CD14-positive monocyte (primary cell): ENCODE measurements around the gene IQSEC3. TPM values are rescaled to one million over a fixed set of nuclear protein-coding genes. Genes with fewer than 3 reads are reported as not detected.
A peak's percentile ranks its signal among the peaks of the same experiment; 100 is the strongest.

Experiments
- DNase-seq, 3 donors: peaks; one replicate each; pipeline ENCODE4 v3.0.0-alpha.2; 2011 to 2022
- H2AFZ ChIP-seq: 2 replicates; pipeline ENCODE4 v1.6.0; 2012; ENCODE audit warnings: mild to moderate bottlenecking, low read depth, low read length, inconsistent platforms; ENCODE audit not compliant: insufficient read depth, poor library complexity, severe bottlenecking
- H3K27ac ChIP-seq, 2 donors: 1 replicate in 1 of 2; 2 replicates in 1 of 2; pipeline ENCODE4 v1.5.1; 2012 to 2013; ENCODE audit warnings: low read length in 2 of 2, control low read depth in 1 of 2, inconsistent platforms in 1 of 2, low read depth in 1 of 2, mild to moderate bottlenecking in 1 of 2
- H3K27me3 ChIP-seq, 2 donors: one replicate each; pipeline versions ENCODE4 v1.6.0 to v1.6.1; 2011 to 2013; ENCODE audit warnings: low read length in 2 of 2; ENCODE audit not compliant: control insufficient read depth in 2 of 2, insufficient read depth in 2 of 2
- H3K36me3 ChIP-seq, 2 donors: replicated peaks in 1 of 2; 1 replicate in 1 of 2; 2 replicates in 1 of 2; pipeline versions ENCODE4 v1.5.1 to v1.6.1; 2012 to 2013; ENCODE audit warnings: low read length in 2 of 2, control low read depth in 1 of 2, inconsistent platforms in 1 of 2, mild to moderate bottlenecking in 1 of 2; ENCODE audit not compliant: insufficient read depth in 2 of 2, control insufficient read depth in 1 of 2
- H3K4me1 ChIP-seq, 2 donors: 1 replicate in 1 of 2; 2 replicates in 1 of 2; pipeline versions ENCODE4 v1.5.1 to v1.6.1; 2012 to 2013; ENCODE audit warnings: low read length in 2 of 2, control low read depth in 1 of 2, inconsistent platforms in 1 of 2, mild to moderate bottlenecking in 1 of 2, moderate library complexity in 1 of 2; ENCODE audit not compliant: insufficient read depth in 2 of 2, control insufficient read depth in 1 of 2
- H3K4me2 ChIP-seq: replicated peaks from 2 replicates; pipeline ENCODE3; 2012; ENCODE audit warnings: low read length, moderate library complexity, mild to moderate bottlenecking; ENCODE audit not compliant: poor library complexity, severe bottlenecking; ENCODE audit errors: extremely low read depth
- H3K4me3 ChIP-seq, 3 experiments: fragments of 200-600 bp in 1 of 3; sonication (generic) in 1 of 3; replicated peaks in 1 of 3; 1 replicate in 2 of 3; 2 replicates in 1 of 3; pipeline ENCODE4 v1.5.1; 2011 to 2013; ENCODE audit warnings: low read length in 3 of 3, mild to moderate bottlenecking in 3 of 3, control low read depth in 2 of 3, low read depth in 2 of 3, inconsistent platforms in 1 of 3, moderate library complexity in 1 of 3
- H3K79me2 ChIP-seq: 2 replicates; pipeline ENCODE4 v1.6.0; 2012; ENCODE audit warnings: mild to moderate bottlenecking, control low read depth, inconsistent platforms, low read length, moderate library complexity; ENCODE audit not compliant: insufficient read depth
- H3K9ac ChIP-seq: 2 replicates; pipeline ENCODE4 v1.6.0; 2017; ENCODE audit warnings: low read length, mild to moderate bottlenecking; ENCODE audit not compliant: insufficient read depth, poor library complexity, severe bottlenecking
- H3K9me3 ChIP-seq, 2 donors: replicated peaks in 1 of 2; 1 replicate in 1 of 2; 2 replicates in 1 of 2; pipeline versions ENCODE4 v1.5.1 to v1.6.1; 2012 to 2013; ENCODE audit warnings: low read length in 2 of 2, control low read depth in 1 of 2; ENCODE audit not compliant: control insufficient read depth in 1 of 2, insufficient read depth in 1 of 2
- H4K20me1 ChIP-seq: 2 replicates; pipeline ENCODE4 v1.6.0; 2012; ENCODE audit warnings: mild to moderate bottlenecking, low read length, control low read depth, moderate library complexity; ENCODE audit not compliant: insufficient read depth
- H3K27ac Mint-ChIP-seq, 7 donors: one replicate each; pipeline ENCODE4 v1.8.0; 2020; ENCODE audit warnings: mild to moderate bottlenecking in 7 of 7, mixed read lengths in 7 of 7, moderate library complexity in 6 of 7, inconsistent platforms in 2 of 7
- H3K27me3 Mint-ChIP-seq, 3 donors: one replicate each; pipeline ENCODE4 v1.8.0; 2021 to 2022; ENCODE audit warnings: low read depth in 3 of 3, mild to moderate bottlenecking in 3 of 3, mixed read lengths in 3 of 3, moderate library complexity in 3 of 3, inconsistent platforms in 1 of 3
- H3K36me3 Mint-ChIP-seq, 2 donors: one replicate each; pipeline ENCODE4 v1.8.0; 2020; ENCODE audit warnings: mixed read lengths in 2 of 2, inconsistent platforms in 1 of 2, mild to moderate bottlenecking in 1 of 2
- H3K4me1 Mint-ChIP-seq: one replicate; pipeline ENCODE4 v1.8.0; 2020; ENCODE audit warnings: mild to moderate bottlenecking, mixed read lengths
- H3K4me3 Mint-ChIP-seq, 2 donors: one replicate each; pipeline ENCODE4 v1.8.0; 2020; ENCODE audit warnings: mild to moderate bottlenecking in 2 of 2, mixed read lengths in 2 of 2, moderate library complexity in 1 of 2
- H3K9me3 Mint-ChIP-seq, 7 donors: one replicate each; pipeline ENCODE4 v1.8.0; 2020 to 2022; ENCODE audit warnings: mixed read lengths in 7 of 7, mild to moderate bottlenecking in 6 of 7, moderate library complexity in 6 of 7, inconsistent platforms in 2 of 7
- WGBS: methylation state at CpG from one replicate; pipeline ENCODE4 v1.1.5; 2013; ENCODE audit warnings: missing lambda C conversion rate; ENCODE audit not compliant: insufficient coverage; 5-methylcytosine and 5-hydroxymethylcytosine counted together
- intact Hi-C, 2 donors: fragments of 100-400 bp; cut with micrococcal nuclease; formaldehyde crosslinking; loops; one replicate each; pipeline versions ENCODE4 v1.15.0 to v1.15.1; 2023
- polyA plus RNA-seq, 3 donors: library from polyadenylated mRNA; depleted of rRNA in 1 of 3; unstranded in 2 of 3; stranded (reverse) in 1 of 3; fragments of 300-500 nt in 2 of 3; fragments of >200 nt in 1 of 3; fragmentation: Illumina TruSeq in 2 of 3; gene quantifications; 1 replicate in 2 of 3; 2 replicates in 1 of 3; pipeline ENCODE4 v1.2.3, GENCODE V29; 2012 to 2021
- TF ChIP-seq, protein P1 (sequence below): fragments of 200-600 bp; IDR thresholded peaks from one replicate; pipeline ENCODE4 v1.8.0; 2022; ENCODE audit warnings: antibody characterized with exemption, mild to moderate bottlenecking

Gene IQSEC3
- polyA plus RNA-seq, 3 donors, result not detected

DNA sequence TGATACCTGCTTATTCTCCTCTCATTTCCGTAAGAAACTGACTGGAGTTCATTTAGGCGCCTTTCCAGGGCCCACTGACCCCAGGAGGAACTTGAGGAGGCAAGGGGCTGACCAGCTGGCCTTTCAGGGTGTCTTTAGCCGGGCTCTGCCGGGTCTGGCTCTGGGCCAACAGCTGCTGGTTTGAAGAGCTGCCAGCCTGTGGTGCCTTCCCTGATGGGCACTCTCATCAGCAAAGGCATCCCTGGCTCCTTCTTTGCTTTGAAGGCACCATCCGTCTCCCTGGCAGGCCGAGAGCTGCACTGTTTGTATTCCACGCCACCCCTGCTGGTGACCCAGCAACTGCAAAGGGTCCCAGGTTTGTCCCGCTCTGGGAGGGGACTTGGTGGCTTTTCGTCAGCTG, 42.0 kb downstream of the IQSEC3 start:
- no peaks in the 10 kb centered on the region for H3K36me3 ChIP-seq
- no peak overlapping the region for H3K27ac ChIP-seq
- intact Hi-C loops, result loop anchor here in 1 of 2 donors (5.0 kb wide), 1 partner anchor 44 kb away; no protein-coding TSS in a partner anchor
- H2AFZ ChIP-seq, result no peak overlapping the region
- Mint-ChIP-seq H3K27ac (no peak overlapping the region), H3K4me3 (peak overlapping the region in 1 of 2 donors; percentile 24), H3K27me3 (peaks cover 6 to 8% (median 7%) of the 10 kb centered on the region in 3 donors), H3K9me3 (peaks cover 0 to 1% (median 0%) of the 10 kb centered on the region in 7 donors), H3K36me3 (no peaks in the 10 kb centered on the region), H3K4me1 (peaks cover 45% of the 10 kb centered on the region)
- no peaks in the 10 kb centered on the region for H4K20me1 ChIP-seq
- TF ChIP-seq, protein P1, sequence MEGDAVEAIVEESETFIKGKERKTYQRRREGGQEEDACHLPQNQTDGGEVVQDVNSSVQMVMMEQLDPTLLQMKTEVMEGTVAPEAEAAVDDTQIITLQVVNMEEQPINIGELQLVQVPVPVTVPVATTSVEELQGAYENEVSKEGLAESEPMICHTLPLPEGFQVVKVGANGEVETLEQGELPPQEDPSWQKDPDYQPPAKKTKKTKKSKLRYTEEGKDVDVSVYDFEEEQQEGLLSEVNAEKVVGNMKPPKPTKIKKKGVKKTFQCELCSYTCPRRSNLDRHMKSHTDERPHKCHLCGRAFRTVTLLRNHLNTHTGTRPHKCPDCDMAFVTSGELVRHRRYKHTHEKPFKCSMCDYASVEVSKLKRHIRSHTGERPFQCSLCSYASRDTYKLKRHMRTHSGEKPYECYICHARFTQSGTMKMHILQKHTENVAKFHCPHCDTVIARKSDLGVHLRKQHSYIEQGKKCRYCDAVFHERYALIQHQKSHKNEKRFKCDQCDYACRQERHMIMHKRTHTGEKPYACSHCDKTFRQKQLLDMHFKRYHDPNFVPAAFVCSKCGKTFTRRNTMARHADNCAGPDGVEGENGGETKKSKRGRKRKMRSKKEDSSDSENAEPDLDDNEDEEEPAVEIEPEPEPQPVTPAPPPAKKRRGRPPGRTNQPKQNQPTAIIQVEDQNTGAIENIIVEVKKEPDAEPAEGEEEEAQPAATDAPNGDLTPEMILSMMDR, result no peak
- no peak overlapping the region for H3K4me3 ChIP-seq
- peaks cover 20 to 39% of the 10 kb centered on the region in 2 donors for H3K4me1 ChIP-seq
- no peaks in the 10 kb centered on the region for H3K27me3 ChIP-seq
- WGBS, result 57% methylated on average over 9 of the region's 9 CpGs
- H3K9me3 ChIP-seq, result no peaks in the 10 kb centered on the region
- no peak overlapping the region for H3K9ac ChIP-seq
- no peak for DNase-seq
- no peaks in the 10 kb centered on the region for H3K79me2 ChIP-seq
- H3K4me2 ChIP-seq, result no peak overlapping the region

DNA sequence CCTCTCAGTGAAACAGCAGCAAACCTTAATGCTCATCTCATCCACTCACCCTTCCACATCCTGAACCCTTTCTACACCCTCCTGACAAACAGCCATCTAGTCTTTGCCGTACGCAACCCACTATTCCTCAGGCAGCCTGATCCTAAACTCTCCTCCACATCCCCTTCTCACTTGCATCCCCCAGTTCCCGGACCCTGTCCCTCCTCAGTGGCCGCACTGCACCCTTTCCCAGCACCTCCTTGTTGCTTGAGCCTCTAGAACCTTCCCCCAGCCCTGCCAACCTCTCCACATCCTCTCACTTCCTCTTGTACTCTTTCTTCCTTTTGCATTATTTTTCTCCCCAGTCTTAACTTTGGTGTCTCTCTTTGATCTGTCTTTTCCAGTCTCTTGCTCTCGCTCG, 42.9 kb downstream of the IQSEC3 start:
- Histone ChIP-seq H3K4me2 (no peak overlapping the region), H3K9ac (no peak overlapping the region), H3K27me3 (no peaks in the 10 kb centered on the region), H3K9me3 (no peaks in the 10 kb centered on the region), H3K4me3 (no peak overlapping the region), H2AFZ (peak overlapping the region; percentile 22), H3K36me3 (no peaks in the 10 kb centered on the region), H4K20me1 (no peaks in the 10 kb centered on the region), H3K79me2 (no peaks in the 10 kb centered on the region), H3K4me1 (peaks cover 20 to 36% of the 10 kb centered on the region in 2 donors), H3K27ac (peak overlapping the region in 1 of 2 donors; percentile 38)
- no peak for DNase-seq
- 30% methylated on average over 6 of the region's 6 CpGs for WGBS
- TF ChIP-seq, protein P1, result no peak
- H3K4me3 Mint-ChIP-seq, result peak overlapping the region; percentile 67 to 94
- H3K27me3 Mint-ChIP-seq, result peaks cover 6 to 11% (median 7%) of the 10 kb centered on the region in 3 donors
- H3K36me3 Mint-ChIP-seq, result no peaks in the 10 kb centered on the region
- peaks cover 40% of the 10 kb centered on the region for H3K4me1 Mint-ChIP-seq
- peak overlapping the region; percentile 13 to 97 (median 70) for H3K27ac Mint-ChIP-seq
- intact Hi-C loops, result loop anchor here in 1 of 2 donors (5.0 kb wide), 1 partner anchor 43 kb away; no protein-coding TSS in a partner anchor
- peaks cover 0 to 1% (median 0%) of the 10 kb centered on the region in 7 donors for H3K9me3 Mint-ChIP-seq
